K562 (cell line): ENCODE results near the gene SPOCD1. TPM values are rescaled to one million over a fixed set of nuclear protein-coding genes. Genes with fewer than 3 reads are reported as not detected.
A peak's percentile ranks its signal among the peaks of the same experiment; 100 is the strongest.

Experiments used
- ATAC-seq: fragments of 200-7000 bp; cut with Tn5 transposase; 3 replicates; pipeline ENCODE4 v1.9.1; 2020; ENCODE audit warnings: moderate library complexity
- BruUV-seq: library from RNA; stranded (reverse); fragments of 400-500 nt; replicated peaks from 2 replicates; lab custom pipeline; 2021; lab: Mats Ljungman, UMichigan
- CTCF ChIA-PET: fragments of 300-600 bp; formaldehyde crosslinking; extraction: SDS; loops from one replicate; lab custom pipeline; 2021; ENCODE audit warnings: low intra/inter-chr PET ratio; lab: Yijun Ruan, JAX
- POLR2A ChIA-PET: fragments of 300-600, 350-650 bp; sonication (Branson Sonifier 250); formaldehyde crosslinking; extraction: SDS; loops from one replicate; lab custom pipeline; 2021; ENCODE audit warnings: antibody characterized with exemption, inconsistent platforms; lab: Yijun Ruan, JAX
- DNase-seq, 4 experiments: peaks; one replicate each; pipeline versions ENCODE4 v3.0.0 to v3.0.0-alpha.2; 2011 to 2018; ENCODE audit warnings: low spot score in 3 of 4, mixed read lengths in 3 of 4; ENCODE audit errors: extremely low read depth in 1 of 4
- FAIRE-seq: peaks from 2 replicates; lab custom pipeline; 2011; peaks lifted over from hg19 to GRCh38; lab: Jason Lieb, UNC
- H2AFZ ChIP-seq: 2 replicates; pipeline ENCODE4 v1.6.0; 2011; ENCODE audit warnings: low read depth, low read length, control low read depth, inconsistent platforms
- H3K27ac ChIP-seq: fragments of 200-600 bp; 3 replicates; pipeline ENCODE4 v1.8.0; 2011; ENCODE audit warnings: low read depth, mild to moderate bottlenecking, control low read depth, inconsistent platforms, low read length, moderate library complexity, mixed read lengths; ENCODE audit errors: extremely low read depth
- H3K27me3 ChIP-seq, 2 experiments: fragments of 300-600 bp in 1 of 2; 2 replicates in 1 of 2; 3 replicates in 1 of 2; pipeline versions ENCODE4 v1.6.0 to v1.8.0; 2011; ENCODE audit warnings: inconsistent platforms in 2 of 2, low read length in 2 of 2, mild to moderate bottlenecking in 1 of 2, mixed read lengths in 1 of 2, moderate library complexity in 1 of 2; ENCODE audit not compliant: control insufficient read depth in 2 of 2, insufficient read depth in 2 of 2
- H3K36me3 ChIP-seq: fragments of 300-600 bp; 3 replicates; pipeline ENCODE4 v1.8.0; 2011; ENCODE audit warnings: mild to moderate bottlenecking, low read length, inconsistent platforms; ENCODE audit not compliant: control insufficient read depth, insufficient read depth
- H3K4me1 ChIP-seq, 2 experiments: fragments of 200-600 bp in 1 of 2; replicated peaks in 1 of 2; 2 replicates in 1 of 2; 3 replicates in 1 of 2; pipeline versions ENCODE4 v1.5.1 to v1.8.0; 2011; ENCODE audit warnings: inconsistent platforms in 2 of 2, low read length in 2 of 2, mild to moderate bottlenecking in 1 of 2, mixed read lengths in 1 of 2, moderate library complexity in 1 of 2; ENCODE audit not compliant: control insufficient read depth in 2 of 2, insufficient read depth in 2 of 2
- H3K4me2 ChIP-seq: 2 replicates; pipeline ENCODE4 v1.6.1; 2011; ENCODE audit warnings: low read length, control low read depth, inconsistent platforms, mixed read lengths; ENCODE audit not compliant: insufficient read depth
- H3K4me3 ChIP-seq: fragments of 200-600 bp; sonication (generic), shearing (Covaris generic); 2 replicates; pipeline ENCODE4 v1.5.1; 2016; ENCODE audit warnings: control low read depth, inconsistent platforms
- H3K79me2 ChIP-seq: fragments of 200-600 bp; 3 replicates; pipeline ENCODE4 v1.8.0; 2011; ENCODE audit warnings: low read length, inconsistent platforms; ENCODE audit not compliant: control insufficient read depth, insufficient read depth
- H3K9ac ChIP-seq, 2 experiments: 2 replicates each; pipeline versions ENCODE4 v1.6.0 to v1.6.1; 2011; ENCODE audit warnings: low read depth in 2 of 2, low read length in 2 of 2, control low read depth in 1 of 2, inconsistent platforms in 1 of 2, mild to moderate bottlenecking in 1 of 2, mixed read lengths in 1 of 2; ENCODE audit not compliant: insufficient read depth in 1 of 2
- H3K9me1 ChIP-seq: one replicate; pipeline ENCODE4 v1.6.0; 2011; ENCODE audit warnings: inconsistent platforms, mild to moderate bottlenecking, low read length, moderate library complexity; ENCODE audit not compliant: control insufficient read depth, insufficient read depth
- H3K9me3 ChIP-seq: replicated peaks from 2 replicates; pipeline ENCODE4 v1.5.1; 2011; ENCODE audit warnings: low read depth, low read length, inconsistent platforms; ENCODE audit not compliant: control insufficient read depth, insufficient read depth
- H4K20me1 ChIP-seq: replicated peaks from 2 replicates; pipeline ENCODE4 v1.6.1; 2011; ENCODE audit warnings: low read length, inconsistent platforms, mixed read lengths; ENCODE audit not compliant: control insufficient read depth, insufficient read depth
- BDP1 ChIP-seq: IDR thresholded peaks from 3 replicates; pipeline ENCODE4 v1.6.1; 2011; ENCODE audit not compliant: insufficient read length, insufficient read depth
- E4F1 ChIP-seq: fragments of 250-450 bp; sonication (Bioruptor Pico); IDR thresholded peaks from 2 replicates; pipeline ENCODE4 v1.5.0; 2021; ENCODE audit warnings: mild to moderate bottlenecking, borderline replicate concordance
- HDAC3 ChIP-seq: fragments of 450-650 bp; IDR thresholded peaks from 2 replicates; pipeline ENCODE4 v1.6.1; 2018; ENCODE audit warnings: borderline replicate concordance, mild to moderate bottlenecking, moderate library complexity; ENCODE audit not compliant: partially characterized antibody
- KDM1A ChIP-seq, 2 experiments: fragments of 450-650 bp; IDR thresholded peaks; 2 replicates each; pipeline ENCODE4 v1.6.1; 2016; ENCODE audit warnings: mild to moderate bottlenecking in 2 of 2
- MAZ ChIP-seq, 2 experiments: fragments of 450-650 bp in 1 of 2; sonication (generic) in 1 of 2; formaldehyde crosslinking; IDR thresholded peaks in 1 of 2; conservative IDR thresholded peaks in 1 of 2; 2 replicates each; pipeline versions ENCODE4 v1.4.0 to v1.5.0; 2020; ENCODE audit warnings: mild to moderate bottlenecking in 1 of 2, missing genetic modification reagents in 1 of 2
- MXD1 ChIP-seq: fragments of 250-450 bp; sonication (Bioruptor Pico); IDR thresholded peaks from 2 replicates; pipeline ENCODE4 v1.8.0; 2021; ENCODE audit warnings: borderline replicate concordance, mild to moderate bottlenecking, moderate library complexity; ENCODE audit not compliant: poor library complexity, severe bottlenecking
- PHF20 ChIP-seq: fragments of 450-650 bp; IDR thresholded peaks from 2 replicates; pipeline ENCODE4 v1.6.1; 2018; ENCODE audit not compliant: partially characterized antibody
- RAD21 ChIP-seq, 2 experiments: fragments of 250-450 bp in 1 of 2; fragments of 450-650 bp in 1 of 2; sonication (Bioruptor Pico) in 1 of 2; formaldehyde crosslinking in 1 of 2; IDR thresholded peaks in 1 of 2; conservative IDR thresholded peaks in 1 of 2; 2 replicates each; pipeline versions ENCODE4 v1.4.0 to v1.8.0; 2020 to 2022; ENCODE audit warnings: mild to moderate bottlenecking in 2 of 2, moderate library complexity in 1 of 2
- RHOXF2B ChIP-seq: fragments of 250-450 bp; sonication (Bioruptor Pico); conservative IDR thresholded peaks from 2 replicates; pipeline ENCODE4 v1.5.1; 2021
- SAFB2 ChIP-seq: fragments of 200-400 bp; formaldehyde crosslinking; IDR thresholded peaks from 2 replicates; pipeline ENCODE4 v1.6.1; 2018; ENCODE audit warnings: borderline replicate concordance, low read length, low read depth, moderate library complexity; ENCODE audit not compliant: severe bottlenecking
- TAF15 ChIP-seq: fragments of 200-400 bp; formaldehyde crosslinking; IDR thresholded peaks from 2 replicates; pipeline ENCODE4 v1.6.1; 2017; ENCODE audit warnings: mild to moderate bottlenecking, low read depth, low read length, moderate library complexity
- TEAD4 ChIP-seq, 2 experiments: sonication (generic) in 1 of 2; formaldehyde crosslinking in 1 of 2; IDR thresholded peaks; 2 replicates each; pipeline versions ENCODE4 v1.6.1 to v1.8.0; 2012 to 2022; ENCODE audit warnings: borderline replicate concordance in 1 of 2, inconsistent platforms in 1 of 2, low read length in 1 of 2, mild to moderate bottlenecking in 1 of 2, missing genetic modification reagents in 1 of 2
- TOE1 ChIP-seq, 2 experiments: fragments of 450-650 bp in 1 of 2; sonication (generic) in 1 of 2; formaldehyde crosslinking in 1 of 2; IDR thresholded peaks; 2 replicates each; pipeline versions ENCODE4 v1.7.1 to v1.8.0; 2016 to 2022; ENCODE audit warnings: borderline replicate concordance in 2 of 2, mild to moderate bottlenecking in 2 of 2, antibody characterized with exemption in 1 of 2, inconsistent platforms in 1 of 2, low read depth in 1 of 2, missing genetic modification reagents in 1 of 2, moderate library complexity in 1 of 2
- ZBED1 ChIP-seq: IDR thresholded peaks from 2 replicates; pipeline ENCODE4 v1.6.1; 2014
- ZNF146 ChIP-seq: IDR thresholded peaks from one replicate; pipeline ENCODE4 v1.6.1; 2018; ENCODE audit warnings: missing compliant biosample characterization; ENCODE audit not compliant: unreplicated experiment
- ZNF696 ChIP-seq: fragments of 250-450 bp; sonication (Bioruptor Pico); conservative IDR thresholded peaks from 2 replicates; pipeline ENCODE4 v1.4.0; 2020; ENCODE audit warnings: mild to moderate bottlenecking, moderate library complexity
- WGBS: fragments of 100-300 bp; shearing (Covaris generic); methylation state at CpG from one replicate; pipeline ENCODE4 v1.1.6; 2016; ENCODE audit warnings: low coverage, mixed read lengths; ENCODE audit not compliant: insufficient coverage; ENCODE audit errors: missing lambda C conversion rate; 5-methylcytosine and 5-hydroxymethylcytosine counted together
- in situ Hi-C: fragments of 300-500 bp; cut with MboI; formaldehyde crosslinking; loops from 4 replicates; pipeline ENCODE4 v1.15.0; 2018; ENCODE audit warnings: inconsistent platforms, mixed read lengths
- intact Hi-C: fragments of 100-400 bp; cut with micrococcal nuclease; formaldehyde crosslinking; loops from 2 replicates; pipeline ENCODE4 v1.14.2; 2022
- polyA plus RNA-seq, 8 experiments: library from polyadenylated mRNA; depleted of rRNA in 4 of 8; stranded (reverse) in 5 of 8; unstranded in 3 of 8; fragments of >200 nt; fragmentation: Nextera tagmentation in 2 of 8; fragmentation: Illumina TruSeq in 1 of 8; extraction: Ambion mirVana in 2 of 8; extraction: Trizol in 1 of 8; gene quantifications; 2 replicates each; pipeline versions ENCODE4 v1.2.1 to v1.2.3, GENCODE V29; 2011 to 2014; ENCODE audit warnings: inconsistent platforms in 1 of 8, missing spikeins in 1 of 8
- total RNA-seq, 7 experiments: library from RNA; depleted of rRNA in 6 of 7; stranded (reverse); fragments of >200 nt in 6 of 7; fragmentation: Illumina TruSeq in 2 of 7; extraction: Trizol in 2 of 7; gene quantifications; 2 replicates each; pipeline versions ENCODE4 v1.2.1 to v1.2.3, GENCODE V29; 2011 to 2021; ENCODE audit warnings: low replicate concordance in 1 of 7
- TF ChIP-seq, protein P1 (sequence below): sonication (generic); formaldehyde crosslinking; IDR thresholded peaks from 2 replicates; pipeline ENCODE4 v1.8.0; 2022; ENCODE audit warnings: missing genetic modification reagents, mild to moderate bottlenecking, borderline replicate concordance

Gene SPOCD1
- total and polyA plus RNA-seq, 9 of the 15 experiments (the other 6 are each of a cell fraction or from before 2014, with no cell fraction given) = 0.03 to 0.71 (median 0.26) TPM; not detected in 1

DNA sequence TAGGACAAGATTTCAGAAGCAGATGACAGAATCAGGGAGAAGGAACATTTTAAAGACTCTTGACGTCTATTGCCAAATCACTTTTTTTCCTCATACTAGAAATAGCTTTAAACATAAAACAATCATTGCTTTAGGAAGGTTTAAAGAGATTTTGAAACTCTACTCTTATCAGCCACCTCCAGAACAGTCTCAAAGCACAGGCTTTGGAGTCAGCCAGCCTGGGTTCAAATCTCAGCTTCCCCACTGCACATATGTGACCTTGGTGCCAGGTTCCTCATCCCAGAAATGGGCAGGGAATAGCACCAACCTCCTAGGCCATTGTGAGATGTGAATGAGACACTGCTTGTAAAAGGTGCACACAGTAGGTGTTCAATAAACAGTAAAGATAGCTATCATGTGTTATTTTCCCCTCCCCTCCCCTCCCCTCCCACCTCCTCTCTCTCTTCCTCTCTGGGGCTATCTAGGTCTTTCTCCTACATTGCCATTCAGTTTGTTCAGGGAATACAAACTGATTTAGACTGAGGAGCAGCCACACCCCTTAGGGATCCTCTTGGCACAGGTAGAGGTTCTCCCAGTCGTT is 20.6 kb downstream of the SPOCD1 start:
- no TSS peak for BruUV-seq
- 0% methylated on average over 2 of the region's 2 CpGs for WGBS
- H3K27ac ChIP-seq = no peak overlapping the region
- TF ChIP-seq TAF15 (no peak), BDP1 (no peak), PHF20 (no peak), E4F1 (CRISPR knock-in tag) (no peak), RHOXF2B (no peak), ZNF146 (CRISPR knock-in tag) (no peak), KDM1A (IDR thresholded peaks at IDR 0.05) (peak; percentile 95 to 96), RAD21 (CRISPR knock-in tag; conservative IDR thresholded peaks at IDR 0.05 in 1 of 2, IDR thresholded peaks at IDR 0.05 in 1 of 2) (no peak), ZNF696 (CRISPR knock-in tag) (no peak), HDAC3 (no peak), TEAD4 (IDR thresholded peaks at IDR 0.05; ENCODE audit: low read length) (0 out of 2 replicates have a peak, but pooled peaks have one; percentile 27), TEAD4 (CRISPR knock-in tag; IDR thresholded peaks at IDR 0.05; ENCODE audit: borderline replicate concordance) (no peak), MXD1 (CRISPR knock-in tag) (no peak), ZBED1 (no peak), TOE1 (IDR thresholded peaks at IDR 0.05; ENCODE audit: borderline replicate concordance) (no peak), TOE1 (CRISPR knock-in tag; IDR thresholded peaks at IDR 0.05; ENCODE audit: borderline replicate concordance, low read depth) (no peak), MAZ (CRISPR knock-in tag; conservative IDR thresholded peaks at IDR 0.05 in 1 of 2, IDR thresholded peaks at IDR 0.05 in 1 of 2) (no peak), SAFB2 (no peak)
- TF ChIP-seq, protein P1, sequence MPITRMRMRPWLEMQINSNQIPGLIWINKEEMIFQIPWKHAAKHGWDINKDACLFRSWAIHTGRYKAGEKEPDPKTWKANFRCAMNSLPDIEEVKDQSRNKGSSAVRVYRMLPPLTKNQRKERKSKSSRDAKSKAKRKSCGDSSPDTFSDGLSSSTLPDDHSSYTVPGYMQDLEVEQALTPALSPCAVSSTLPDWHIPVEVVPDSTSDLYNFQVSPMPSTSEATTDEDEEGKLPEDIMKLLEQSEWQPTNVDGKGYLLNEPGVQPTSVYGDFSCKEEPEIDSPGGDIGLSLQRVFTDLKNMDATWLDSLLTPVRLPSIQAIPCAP (CRISPR knock-in tag) = no peak

More for the DNA sequence above, 20.6 kb downstream of the SPOCD1 start:
- Histone ChIP-seq H2AFZ (no peak overlapping the region), H3K9me1 (no peaks in the 10 kb centered on the region), H3K4me3 (no peak overlapping the region), H3K36me3 (no peaks in the 10 kb centered on the region), H3K27me3 (peaks cover 36 to 79% of the 10 kb centered on the region in 2 experiments), H4K20me1 (peaks cover 7% of the 10 kb centered on the region), H3K9me3 (no peaks in the 10 kb centered on the region), H3K9ac (no peak overlapping the region), H3K79me2 (no peaks in the 10 kb centered on the region), H3K4me1 (peaks cover 8 to 27% of the 10 kb centered on the region in 2 experiments), H3K4me2 (no peak overlapping the region)
- DNase-seq (no peak), ATAC-seq (no peak), FAIRE-seq (peak; percentile 67)
- intact Hi-C loops (no loop called here), in situ Hi-C loops (no loop called here)
- POLR2A ChIA-PET = no interaction called here
- CTCF ChIA-PET = no interaction called here
